Hepatocyte (in vitro differentiated cells): ENCODE data around the gene BBS9. TPM values are rescaled to one million over a fixed set of nuclear protein-coding genes. Genes with fewer than 3 reads are reported as not detected.
A peak's percentile ranks its signal among the peaks of the same experiment; 100 is the strongest.

Source experiments
- DNase-seq: peaks from one replicate; pipeline ENCODE4 v3.0.0-alpha.2; 2016; ENCODE audit warnings: low spot score
- H2AFZ ChIP-seq: fragments of 200-600 bp; sonication (generic); 2 replicates; pipeline ENCODE4 v1.6.0; 2016; ENCODE audit warnings: antibody characterized with exemption, mild to moderate bottlenecking
- H3K27ac ChIP-seq: fragments of 200-600 bp; sonication (generic); 2 replicates; pipeline ENCODE4 v1.5.1; 2016; ENCODE audit warnings: mild to moderate bottlenecking
- H3K27me3 ChIP-seq: fragments of 200-600 bp; sonication (generic); 2 replicates; pipeline ENCODE4 v1.6.1; 2016
- H3K36me3 ChIP-seq: fragments of 200-600 bp; sonication (generic); replicated peaks from 2 replicates; pipeline ENCODE4 v1.5.1; 2016; ENCODE audit warnings: low read depth; ENCODE audit not compliant: insufficient read depth
- H3K4me1 ChIP-seq: fragments of 200-600 bp; sonication (generic); 2 replicates; pipeline ENCODE4 v1.5.1; 2016; ENCODE audit warnings: mild to moderate bottlenecking, moderate library complexity; ENCODE audit not compliant: insufficient read depth
- H3K4me2 ChIP-seq: fragments of 200-600 bp; sonication (generic); 2 replicates; pipeline ENCODE4 v1.6.0; 2016
- H3K4me3 ChIP-seq: fragments of 200-600 bp; sonication (generic); 2 replicates; pipeline ENCODE4 v1.5.1; 2016; ENCODE audit warnings: mild to moderate bottlenecking
- H3K79me2 ChIP-seq: fragments of 200-600 bp; sonication (generic); 2 replicates; pipeline ENCODE4 v1.6.0; 2017; ENCODE audit warnings: mild to moderate bottlenecking
- H3K9me2 ChIP-seq: fragments of 200-600 bp; sonication (generic); replicated peaks from 2 replicates; pipeline ENCODE4 v1.6.0; 2017; ENCODE audit warnings: mild to moderate bottlenecking; ENCODE audit not compliant: insufficient read depth
- H3K9me3 ChIP-seq: fragments of 200-600 bp; sonication (generic); 2 replicates; pipeline ENCODE4 v1.5.1; 2016; ENCODE audit warnings: low read depth, mild to moderate bottlenecking
- H4K20me1 ChIP-seq: fragments of 200-600 bp; sonication (generic); 2 replicates; pipeline ENCODE4 v1.6.0; 2016; ENCODE audit warnings: mild to moderate bottlenecking; ENCODE audit not compliant: insufficient read depth, poor library complexity, severe bottlenecking
- CTCF ChIP-seq: fragments of 200-600 bp; sonication (generic); IDR thresholded peaks from 2 replicates; pipeline ENCODE4 v1.5.1; 2016; ENCODE audit warnings: antibody characterized with exemption, mild to moderate bottlenecking; ENCODE audit not compliant: poor library complexity
- EZH2 ChIP-seq: fragments of 200-600 bp; sonication (generic); IDR thresholded peaks from 2 replicates; pipeline ENCODE4 v1.6.1; 2016; ENCODE audit warnings: antibody characterized with exemption, mild to moderate bottlenecking, borderline replicate concordance
- EZH2phosphoT487 ChIP-seq: fragments of 200-600 bp; sonication (generic); IDR thresholded peaks from one replicate; pipeline ENCODE4 v1.6.1; 2018; ENCODE audit warnings: antibody characterized with exemption, mild to moderate bottlenecking, low read depth, moderate library complexity; ENCODE audit not compliant: unreplicated experiment, severe bottlenecking
- WGBS: methylation state at CpG from one replicate; pipeline ENCODE4 v1.1.6; 2016; ENCODE audit warnings: low lambda C conversion rate; ENCODE audit errors: missing lambda C conversion rate; 5-methylcytosine and 5-hydroxymethylcytosine counted together
- polyA plus RNA-seq: library from polyadenylated mRNA; unstranded; fragments of >200 nt; fragmentation: Nextera tagmentation; extraction: Ambion mirVana; gene quantifications from 2 replicates; pipeline ENCODE4 v1.2.1, GENCODE V29; 2016
- total RNA-seq: library from RNA; depleted of rRNA; stranded (reverse); fragments of >200 nt; gene quantifications from 2 replicates; pipeline ENCODE4 v1.2.3, GENCODE V29; 2014

BBS9 gene
- total and polyA plus RNA-seq, 2 experiments from 2014 or later: 10.1 to 12.3 TPM

GRCh38 chr7:33422141-33422540 is 292.8 kb downstream of the BBS9 start:
- TF ChIP-seq EZH2phosphoT487 (no peak), EZH2 (no peak), CTCF (no peak)
- Histone ChIP-seq H3K79me2 (no peaks in the 10 kb centered on the region), H3K4me2 (no peak overlapping the region)

GRCh38 chr7:33422825-33423645 is 293.7 kb downstream of the BBS9 start:
- Histone ChIP-seq H3K4me2 (no peak overlapping the region), H3K4me1 (peaks cover 12% of the 10 kb centered on the region), H2AFZ (no peak overlapping the region), H4K20me1 (no peaks in the 10 kb centered on the region), H3K9me2 (no peaks in the 10 kb centered on the region), H3K4me3 (no peak overlapping the region), H3K27me3 (no peaks in the 10 kb centered on the region), H3K79me2 (no peaks in the 10 kb centered on the region), H3K27ac (no peak overlapping the region), H3K9me3 (no peaks in the 10 kb centered on the region), H3K36me3 (no peaks in the 10 kb centered on the region)
- DNase-seq: no peak
- WGBS: 85% methylated on average over 8 of the region's 8 CpGs
- TF ChIP-seq CTCF (no peak), EZH2 (no peak), EZH2phosphoT487 (no peak)

More at GRCh38 chr7:33422141-33422540, 292.8 kb downstream of the BBS9 start:
- no peaks in the 10 kb centered on the region for H3K9me3 ChIP-seq
- H3K27ac ChIP-seq: no peak overlapping the region
- no peak for DNase-seq
- H3K36me3 ChIP-seq: no peaks in the 10 kb centered on the region
- no peak overlapping the region for H2AFZ ChIP-seq
- no peak overlapping the region for H3K4me3 ChIP-seq
- H4K20me1 ChIP-seq: no peaks in the 10 kb centered on the region
- H3K27me3 ChIP-seq: no peaks in the 10 kb centered on the region
- H3K4me1 ChIP-seq: peaks cover 12% of the 10 kb centered on the region
- no peaks in the 10 kb centered on the region for H3K9me2 ChIP-seq
- 87% methylated on average over 2 of the region's 2 CpGs for WGBS

DNA sequence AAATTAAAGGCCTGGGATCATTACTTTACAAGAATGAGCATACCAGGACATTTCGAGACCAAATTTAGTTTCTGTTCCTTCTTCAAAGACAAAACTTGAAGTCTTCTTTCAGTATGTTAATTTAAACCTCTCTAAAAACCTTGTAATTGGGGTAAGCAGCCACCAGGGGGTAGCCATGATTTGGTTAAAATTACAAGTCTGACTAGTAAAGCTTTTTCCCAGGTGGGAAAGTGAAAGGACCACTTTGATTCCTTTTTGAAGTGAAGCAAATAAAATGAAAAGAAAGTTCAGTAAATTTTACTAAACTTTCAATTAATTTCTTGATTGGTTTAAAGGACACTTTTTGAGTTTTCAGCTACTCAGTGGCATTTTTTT is 294.3 kb downstream of the BBS9 start:
- Histone ChIP-seq H3K9me3 (no peaks in the 10 kb centered on the region), H3K27me3 (no peaks in the 10 kb centered on the region), H3K9me2 (no peaks in the 10 kb centered on the region), H4K20me1 (no peaks in the 10 kb centered on the region), H3K4me3 (no peak overlapping the region), H3K36me3 (no peaks in the 10 kb centered on the region), H3K79me2 (no peaks in the 10 kb centered on the region), H3K4me2 (no peak overlapping the region), H3K4me1 (peaks cover 12% of the 10 kb centered on the region), H3K27ac (no peak overlapping the region), H2AFZ (no peak overlapping the region)
- TF ChIP-seq EZH2: no peak
- TF ChIP-seq CTCF: peak; percentile 37
- 94% methylated on average over 1 of the region's 1 CpG for WGBS
- DNase-seq: no peak
